GM18951 (cell line): ENCODE measurements around the gene ZSCAN23.
"Not testable (repeated sequence)": the region's sequence is repeated elsewhere in the genome, so short reads cannot be mapped to it uniquely, and the experiment has no call there.

Experiments
- POLR2A ChIP-seq: IDR thresholded peaks from 4 replicates; pipeline ENCODE4 v1.6.1; 2011; ENCODE audit warnings: mild to moderate bottlenecking; ENCODE audit not compliant: insufficient read length, insufficient read depth; ENCODE audit errors: extremely low read depth
- in situ Hi-C: fragments of 300-500 bp; cut with MboI; formaldehyde crosslinking; loops from one replicate; pipeline ENCODE4 v1.12.0; 2022; ENCODE audit warnings: low sequenced_read_pairs, mixed read lengths, inconsistent platforms; ENCODE audit not compliant: unreplicated experiment

Gene ZSCAN23

DNA sequence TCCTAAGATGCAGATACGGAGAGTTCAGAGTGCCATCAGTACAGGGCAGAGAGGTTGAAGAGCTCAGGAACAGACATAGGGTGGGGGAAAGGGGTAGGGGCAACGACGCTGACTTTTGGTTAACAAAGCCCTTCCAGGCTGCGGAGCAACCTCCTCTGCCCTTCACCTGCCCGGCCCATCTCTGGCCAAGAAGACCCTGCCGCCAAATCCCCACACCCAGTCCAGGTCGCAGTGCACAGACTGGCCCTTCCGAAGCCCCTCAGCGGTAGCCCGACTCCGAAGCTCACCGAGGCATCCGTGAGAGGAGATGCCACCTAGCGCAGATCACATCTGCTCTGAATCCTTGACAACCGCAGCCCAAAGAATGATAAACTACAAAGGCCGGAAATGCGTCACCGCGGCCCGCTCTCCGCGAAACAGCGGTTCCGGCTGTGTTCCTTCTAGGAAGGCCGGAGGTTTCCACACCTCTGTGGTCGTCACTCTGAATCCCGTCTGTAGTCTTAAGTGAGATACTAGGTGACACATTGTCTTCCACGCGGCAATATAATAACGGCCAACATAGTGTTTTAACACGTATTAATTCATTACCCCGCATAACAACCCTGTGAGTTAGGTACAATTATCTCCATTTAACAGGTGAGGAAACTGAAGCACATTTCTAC lies at the start of gene ZSCAN23:
Gene ZSCAN23 (minus strand): TSS at position 380 of the 662 bp plus-strand sequence. CDS start 7,225 bp downstream, outside the sequence.
- peak; percentile 77 for TF ChIP-seq POLR2A
- in situ Hi-C loops = no loop called here

DNA sequence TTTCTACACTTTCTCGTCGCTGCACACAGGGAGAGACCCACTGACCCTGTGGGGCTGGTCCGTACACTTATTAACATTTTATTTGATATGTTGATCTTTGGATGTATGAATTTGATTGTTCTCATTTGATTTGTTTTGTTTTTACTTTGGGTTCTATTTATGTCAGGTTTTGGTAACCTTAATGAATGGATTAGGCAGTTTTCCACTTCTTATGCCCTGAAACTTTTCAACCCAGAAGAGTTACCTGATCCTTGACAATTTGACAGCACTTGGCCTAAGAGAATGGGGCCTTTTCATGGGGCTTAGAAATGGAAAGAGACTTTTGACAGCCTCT lies 48.7 kb upstream of the ZSCAN23 start:
- in situ Hi-C loops = no loop called here
- no peak for TF ChIP-seq POLR2A

DNA sequence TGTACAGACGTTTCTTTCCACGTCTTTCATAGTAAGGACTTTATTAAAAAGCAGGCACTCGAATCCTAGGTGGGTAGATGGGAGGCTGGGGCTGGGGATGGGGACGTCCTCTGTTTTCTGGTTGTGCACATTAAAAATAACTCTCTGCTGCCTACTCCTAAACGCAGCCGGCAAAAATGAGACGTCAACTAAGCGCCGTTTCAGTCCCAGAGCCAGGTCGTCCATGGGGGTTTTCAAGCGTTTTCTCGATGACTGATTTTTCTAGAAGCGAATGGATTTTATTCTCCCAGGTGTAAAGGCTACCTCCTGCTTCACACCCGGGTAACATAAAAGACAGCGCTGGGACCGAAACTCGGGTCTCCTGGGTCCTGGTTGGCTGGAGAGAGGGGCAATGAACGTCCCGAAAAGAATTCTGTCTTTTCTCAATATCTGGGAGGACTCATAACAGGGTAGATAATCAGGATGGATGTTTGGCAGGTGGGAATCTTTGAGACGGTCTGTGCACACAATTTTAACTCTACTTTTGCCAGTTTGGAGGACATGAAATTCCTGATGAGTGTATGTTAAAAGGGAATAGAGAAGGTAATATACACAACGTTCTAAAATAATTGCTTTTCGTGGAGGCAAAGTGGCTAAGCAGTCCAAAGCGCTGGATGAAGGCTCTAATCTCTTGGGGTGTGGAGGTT lies 47.1 kb upstream of the ZSCAN23 start:
- no peak for TF ChIP-seq POLR2A
- in situ Hi-C loops = no loop called here

DNA sequence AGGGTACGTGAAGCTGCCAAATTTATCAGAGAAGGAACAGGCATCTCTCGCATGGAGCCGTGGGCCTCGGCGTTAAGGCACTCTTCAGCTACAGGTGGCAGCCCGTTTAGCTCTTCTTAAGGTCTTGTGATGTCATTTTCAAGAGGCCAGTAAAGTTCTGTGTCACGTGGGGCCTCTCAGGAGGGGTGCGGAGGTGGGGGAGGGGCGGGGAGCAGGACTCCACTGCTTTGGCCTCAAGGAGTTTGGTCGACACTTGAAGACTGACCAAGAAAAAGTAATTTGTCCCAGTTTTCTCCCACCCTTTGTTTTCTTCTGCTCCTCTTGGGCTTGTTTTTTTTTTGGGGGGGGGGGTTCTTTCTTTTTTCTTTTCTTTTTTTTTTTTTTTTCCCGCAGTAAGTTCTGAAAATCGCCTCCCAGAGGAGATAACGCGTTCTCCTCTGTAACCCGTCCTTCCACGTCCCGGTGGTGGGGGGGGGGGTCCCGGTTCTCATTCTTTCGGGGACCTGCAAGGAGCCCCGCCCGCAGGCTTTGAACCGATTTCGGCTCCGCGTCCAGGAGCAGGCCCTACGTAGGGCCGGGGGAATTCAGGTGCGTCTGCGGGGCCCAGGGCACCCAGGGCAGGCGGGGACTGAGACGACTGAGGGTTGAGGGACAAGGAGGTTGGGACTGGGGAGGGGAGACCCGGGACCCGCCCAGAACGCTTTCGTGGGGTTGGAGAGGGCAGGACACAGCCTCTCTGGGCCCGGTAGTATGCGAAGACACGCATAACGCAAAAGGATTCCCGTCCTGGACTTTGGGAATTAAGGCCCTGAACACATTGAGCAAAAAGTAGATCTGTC lies 46.3 kb upstream of the ZSCAN23 start:
- in situ Hi-C loops = no loop called here
- TF ChIP-seq POLR2A = no peak

DNA sequence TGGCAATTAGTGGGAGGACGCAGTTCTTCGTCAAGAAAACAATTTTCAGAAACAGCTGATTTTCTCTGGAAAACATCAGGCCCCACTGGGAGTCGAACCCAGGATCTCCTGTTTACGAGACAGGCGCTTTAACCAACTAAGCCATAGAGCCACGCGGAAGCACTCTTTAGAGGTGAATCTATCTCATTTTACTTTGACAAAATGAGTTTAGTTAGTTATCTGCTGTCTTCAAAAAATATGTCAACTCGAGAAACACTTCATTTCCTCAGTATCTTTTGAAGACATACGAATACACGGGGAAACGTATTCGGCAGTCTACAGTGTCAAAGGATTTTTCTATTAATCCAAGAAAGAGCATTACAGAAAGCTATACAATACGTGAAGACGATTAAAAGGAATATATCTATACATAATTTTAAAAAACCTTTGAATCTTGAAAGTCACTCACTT lies 45.6 kb upstream of the ZSCAN23 start:
- in situ Hi-C loops = no loop called here
- TF ChIP-seq POLR2A = no peak

DNA sequence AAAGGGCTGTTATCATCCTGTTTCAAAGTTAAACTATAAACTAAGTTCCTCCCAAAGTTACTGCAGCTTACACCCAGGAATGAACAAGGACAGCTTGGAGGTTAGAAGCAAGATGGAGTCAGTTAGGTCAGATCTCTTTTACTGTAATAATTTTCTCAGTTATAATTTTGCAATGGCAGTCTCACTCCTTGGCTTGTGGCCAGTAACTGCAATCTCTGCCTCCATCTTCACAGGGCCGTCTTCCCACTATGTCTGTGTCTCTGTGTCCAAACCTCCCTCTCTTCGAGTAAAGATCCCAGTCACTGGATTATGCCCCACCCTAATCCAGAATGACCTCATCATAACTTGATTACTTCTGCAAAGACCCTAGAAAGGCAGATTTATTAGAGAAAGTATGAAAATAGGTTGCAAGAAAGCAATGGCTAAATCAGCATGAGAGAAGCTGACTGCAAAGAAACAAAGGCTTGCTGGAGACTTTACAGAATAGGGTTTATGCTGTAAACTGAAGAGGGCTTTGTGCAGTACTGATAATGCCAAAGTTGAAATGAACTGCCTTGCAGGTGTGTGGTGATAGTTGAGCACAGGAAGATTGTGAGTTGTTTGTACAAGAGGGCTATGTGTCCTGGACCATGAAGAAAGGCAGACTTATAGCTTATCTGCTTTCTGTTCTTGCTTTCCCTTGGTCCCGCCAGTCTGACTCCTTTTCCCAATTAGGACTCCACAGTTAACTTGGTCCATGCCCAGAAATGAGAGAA lies 43.9 kb upstream of the ZSCAN23 start:
- TF ChIP-seq POLR2A = no peak

DNA sequence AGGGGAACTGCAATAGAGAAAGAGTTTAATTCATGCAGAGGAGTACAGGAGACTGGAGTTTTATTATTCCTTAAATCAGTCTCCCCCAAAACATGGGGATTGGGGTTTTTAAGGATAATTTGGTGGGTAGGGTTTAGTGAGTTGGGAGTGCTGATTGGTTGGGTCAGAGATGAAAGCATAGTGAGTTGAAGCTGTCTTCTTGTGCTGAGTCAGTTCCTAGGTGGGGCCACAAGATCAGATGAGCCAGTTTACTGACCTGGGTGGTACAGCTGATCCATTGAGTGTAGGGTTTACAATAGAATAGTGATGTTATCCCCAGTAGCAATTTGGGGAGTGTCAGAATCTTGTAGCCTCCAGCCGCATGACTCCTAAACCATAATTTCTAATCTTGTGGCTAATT lies 43.2 kb upstream of the ZSCAN23 start:
- in situ Hi-C loops = no loop called here
- TF ChIP-seq POLR2A = no peak

More for the DNA sequence above, 43.9 kb upstream of the ZSCAN23 start:
- in situ Hi-C loops = no loop called here

DNA sequence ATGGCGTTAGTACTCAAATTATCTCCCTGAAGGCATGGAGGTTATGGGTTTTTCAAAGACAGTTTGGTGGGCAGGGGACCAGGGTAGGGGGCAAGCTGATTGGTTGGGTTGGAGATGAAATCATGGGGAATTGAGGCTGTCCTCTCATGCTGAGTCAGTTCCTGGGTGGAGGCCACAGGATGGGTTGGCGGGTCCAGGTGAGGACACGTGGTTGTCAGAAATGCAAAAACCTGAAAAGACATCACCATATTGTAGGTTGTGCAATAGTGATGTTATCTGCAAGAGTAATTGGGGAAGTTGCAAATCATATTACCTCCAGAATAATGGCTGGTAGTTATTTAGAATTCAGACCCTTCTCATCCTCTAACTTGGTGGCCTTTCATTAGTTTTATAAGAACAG lies 42.2 kb upstream of the ZSCAN23 start:
- in situ Hi-C loops = no loop called here
- TF ChIP-seq POLR2A = no peak

DNA sequence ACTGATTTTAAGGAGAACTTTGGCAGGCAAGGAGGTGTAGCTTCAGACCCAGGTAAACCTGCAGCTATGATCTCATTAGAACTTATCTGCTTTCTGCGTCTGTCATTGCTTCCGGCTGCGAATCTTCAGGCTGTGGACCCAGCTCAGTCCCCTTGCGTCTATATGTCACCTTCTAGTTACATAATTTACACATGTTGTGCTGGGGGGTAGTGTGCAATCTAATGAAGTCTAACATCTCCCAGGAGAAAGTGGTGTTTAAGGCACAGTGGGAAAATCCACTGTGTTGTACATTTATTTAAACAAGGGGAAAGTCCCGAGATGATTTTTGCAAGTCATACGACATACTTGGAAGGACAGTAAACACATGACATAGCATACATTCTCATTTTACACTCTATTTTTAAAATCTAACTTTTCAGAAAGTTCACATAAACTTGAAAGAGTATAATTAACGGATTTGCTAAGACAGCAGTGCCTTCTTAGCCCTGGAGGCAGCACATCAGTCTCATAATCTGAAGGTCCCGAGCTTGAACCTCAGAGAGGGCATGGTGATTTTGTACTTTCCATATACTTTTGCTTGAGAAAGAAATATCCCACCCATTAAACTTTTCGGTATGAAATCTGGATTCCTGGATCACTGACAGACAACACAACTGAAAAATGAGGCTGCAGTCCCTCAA lies 37.1 kb upstream of the ZSCAN23 start:
- in situ Hi-C loops = no loop called here
- no peak for TF ChIP-seq POLR2A

DNA sequence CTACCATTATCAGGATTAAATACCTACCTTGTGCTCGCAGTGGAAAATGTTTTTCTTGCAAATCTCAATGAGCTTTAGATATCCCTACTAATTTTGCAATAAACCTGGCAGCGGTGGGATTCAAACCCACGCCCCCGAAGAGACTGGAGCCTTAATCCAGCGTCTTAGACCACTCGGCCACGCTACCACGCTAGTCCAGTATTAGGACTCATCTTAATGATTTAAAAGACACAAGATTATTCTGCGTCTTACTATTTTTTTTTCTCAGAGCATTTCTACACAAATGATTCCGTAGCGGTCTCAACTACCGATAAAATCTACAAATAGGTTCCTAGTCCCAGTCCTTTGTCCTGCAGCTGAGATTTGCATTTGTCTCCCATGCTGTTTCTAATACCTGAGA lies 35.2 kb upstream of the ZSCAN23 start:
- no peak for TF ChIP-seq POLR2A
- in situ Hi-C loops = no loop called here

DNA sequence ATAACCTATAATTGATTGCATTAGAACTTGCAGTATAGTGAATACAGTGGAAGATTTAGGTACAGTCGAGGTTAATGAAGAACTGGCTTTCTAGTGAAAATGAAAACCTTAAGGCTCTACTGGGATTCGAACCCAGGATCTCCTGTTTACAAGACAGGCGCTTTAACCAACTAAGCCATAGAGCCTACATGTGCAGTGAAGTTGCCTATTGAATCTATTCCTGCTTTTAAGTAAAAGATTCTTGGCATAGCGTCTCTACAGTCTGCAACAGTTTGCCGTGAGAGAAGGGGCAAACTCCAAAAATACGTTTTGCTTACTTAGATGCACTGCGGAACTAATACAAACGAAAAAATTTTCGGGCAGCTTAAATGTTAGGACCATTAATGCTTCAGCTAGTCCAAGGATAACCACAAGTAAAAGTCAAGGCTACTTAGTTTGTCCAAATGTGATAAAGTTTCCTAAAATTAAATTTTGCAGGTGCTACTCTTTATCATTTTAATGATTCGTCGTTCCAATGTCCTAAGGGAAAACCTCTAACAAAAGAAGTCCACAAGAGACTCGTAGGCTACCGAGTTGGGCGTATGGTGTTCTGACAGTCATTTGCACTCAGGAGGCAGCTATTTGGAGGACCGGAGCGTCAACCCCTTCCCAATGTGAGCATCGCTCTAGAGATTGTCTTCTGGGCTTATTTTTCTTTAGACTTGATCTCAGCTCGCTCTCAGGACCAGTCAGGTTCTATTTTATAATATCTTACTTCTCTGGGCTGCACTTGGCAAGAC lies 31.3 kb upstream of the ZSCAN23 start:
- in situ Hi-C loops = no loop called here
- no peak for TF ChIP-seq POLR2A

DNA sequence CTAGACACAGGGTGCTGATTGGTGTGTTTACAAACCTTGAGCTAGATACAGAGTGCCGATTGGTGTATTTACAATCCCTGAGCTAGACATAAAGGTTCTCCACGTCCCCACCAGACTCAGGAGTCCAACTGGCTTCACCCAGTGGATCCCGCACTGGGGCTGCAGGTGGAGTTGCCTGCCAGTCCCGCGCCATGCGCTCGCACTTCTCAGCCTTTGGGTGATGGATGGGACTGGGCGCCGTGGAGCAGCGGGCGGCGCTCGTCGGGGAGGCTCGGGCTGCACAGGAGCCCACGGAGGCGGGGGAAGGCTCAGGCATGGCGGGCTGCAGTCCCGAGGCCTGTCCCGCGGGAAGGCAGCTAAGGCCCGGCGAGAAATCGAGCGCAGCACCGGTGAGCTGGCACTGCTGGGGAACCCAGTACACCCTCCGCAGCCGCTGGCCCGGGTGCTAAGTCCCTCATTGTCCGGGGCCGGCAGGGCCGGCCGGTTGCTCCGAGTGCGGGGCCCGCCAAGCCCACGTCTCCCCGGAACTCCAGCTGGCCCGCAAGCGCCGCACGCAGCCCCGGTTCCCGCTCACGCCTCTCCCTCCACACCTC lies 26.0 kb upstream of the ZSCAN23 start:
- in situ Hi-C loops = not testable (repeated sequence)
